GM23338 (cell line): ENCODE data around the gene KIFBP. TPM values are rescaled to one million over a fixed set of nuclear protein-coding genes. Genes with fewer than 3 reads are reported as not detected.

ENCODE experiments used
- ATAC-seq: fragments of 200-7000 bp; cut with Tn5 transposase; 3 replicates; pipeline ENCODE4 v1.9.1; 2020
- DNase-seq: peaks from one replicate; pipeline ENCODE4 v3.0.0-alpha.2; 2015; ENCODE audit warnings: low spot score
- H2AFZ ChIP-seq: fragments of 200-600 bp; sonication (generic); 2 replicates; pipeline ENCODE4 v1.8.0; 2016; ENCODE audit warnings: antibody characterized with exemption, mild to moderate bottlenecking, moderate library complexity
- H3F3A ChIP-seq: fragments of 200-600 bp; sonication (generic); replicated peaks from 2 replicates; pipeline ENCODE4 v1.8.0; 2017; ENCODE audit warnings: antibody characterized with exemption, mixed run types, low read depth
- H3K27ac ChIP-seq: fragments of 200-600 bp; sonication (generic); 2 replicates; pipeline ENCODE4 v1.6.1; 2016; ENCODE audit warnings: low read depth
- H3K27me3 ChIP-seq: fragments of 200-600 bp; sonication (generic); 2 replicates; pipeline ENCODE4 v1.8.0; 2016; ENCODE audit warnings: mild to moderate bottlenecking, mixed run types, moderate library complexity; ENCODE audit not compliant: insufficient read depth
- H3K36me3 ChIP-seq: fragments of 200-600 bp; sonication (generic); 2 replicates; pipeline ENCODE4 v1.8.0; 2016; ENCODE audit warnings: mild to moderate bottlenecking; ENCODE audit not compliant: insufficient read depth
- H3K4me1 ChIP-seq: fragments of 200-600 bp; sonication (generic); 2 replicates; pipeline ENCODE4 v1.8.0; 2016; ENCODE audit warnings: mild to moderate bottlenecking, moderate library complexity; ENCODE audit not compliant: insufficient read depth
- H3K4me2 ChIP-seq: fragments of 200-600 bp; sonication (generic); 2 replicates; pipeline ENCODE4 v1.7.1; 2017; ENCODE audit warnings: mixed run types
- H3K4me3 ChIP-seq: fragments of 200-600 bp; sonication (generic); 2 replicates; pipeline ENCODE4 v1.6.1; 2016; ENCODE audit warnings: mixed run types
- H3K79me2 ChIP-seq: fragments of 200-600 bp; sonication (generic); replicated peaks from 2 replicates; pipeline ENCODE4 v1.8.0; 2017; ENCODE audit warnings: mild to moderate bottlenecking; ENCODE audit not compliant: insufficient read depth
- H3K9me2 ChIP-seq: fragments of 200-600 bp; sonication (generic); 2 replicates; pipeline ENCODE4 v1.8.0; 2017; ENCODE audit not compliant: insufficient read depth
- H4K20me1 ChIP-seq: fragments of 200-600 bp; sonication (generic); replicated peaks from 2 replicates; pipeline ENCODE4 v1.8.0; 2017; ENCODE audit warnings: mild to moderate bottlenecking; ENCODE audit not compliant: insufficient read depth
- H3K27ac Mint-ChIP-seq: 2 replicates; pipeline ENCODE4 v1.8.0; 2020; ENCODE audit warnings: inconsistent platforms, mild to moderate bottlenecking, moderate library complexity, mixed read lengths
- H3K27me3 Mint-ChIP-seq: 3 replicates; pipeline ENCODE4 v1.8.0; 2022; ENCODE audit warnings: low read depth, mild to moderate bottlenecking, moderate library complexity, mixed read lengths, inconsistent platforms; ENCODE audit not compliant: insufficient read depth, poor library complexity
- H3K36me3 Mint-ChIP-seq: 3 replicates; pipeline ENCODE4 v1.8.0; 2021; ENCODE audit warnings: low read depth, mild to moderate bottlenecking, inconsistent platforms, moderate library complexity, mixed read lengths
- H3K4me1 Mint-ChIP-seq: 3 replicates; pipeline ENCODE4 v1.8.0; 2020; ENCODE audit warnings: mild to moderate bottlenecking, inconsistent platforms, mixed read lengths
- H3K4me3 Mint-ChIP-seq: 3 replicates; pipeline ENCODE4 v1.8.0; 2021; ENCODE audit warnings: moderate library complexity, mild to moderate bottlenecking, inconsistent platforms, mixed read lengths
- H3K9me3 Mint-ChIP-seq: 3 replicates; pipeline ENCODE4 v1.8.0; 2020; ENCODE audit warnings: moderate library complexity, mild to moderate bottlenecking, inconsistent platforms, mixed read lengths
- CREB1 ChIP-seq: fragments of 250-450 bp; sonication (Bioruptor Pico); IDR thresholded peaks from 2 replicates; pipeline ENCODE4 v1.5.0; 2020; ENCODE audit warnings: low read depth, mild to moderate bottlenecking, moderate library complexity
- EZH2phosphoT487 ChIP-seq: fragments of 200-600 bp; sonication (generic); IDR thresholded peaks from one replicate; pipeline ENCODE4 v1.8.1; 2018; ENCODE audit warnings: antibody characterized with exemption; ENCODE audit not compliant: unreplicated experiment
- JUNB ChIP-seq: IDR thresholded peaks from one replicate; pipeline ENCODE4 v1.6.1; 2016; ENCODE audit warnings: antibody characterized with exemption; ENCODE audit not compliant: unreplicated experiment
- NANOG ChIP-seq: IDR thresholded peaks from 2 replicates; pipeline ENCODE4 v1.6.1; 2016; ENCODE audit warnings: antibody characterized with exemption, borderline replicate concordance
- POLR2AphosphoS5 ChIP-seq: IDR thresholded peaks from 2 replicates; pipeline ENCODE4 v1.6.1; 2016; ENCODE audit warnings: antibody characterized with exemption, low read depth
- STAT1 ChIP-seq: IDR thresholded peaks from one replicate; pipeline ENCODE4 v1.6.1; 2016; ENCODE audit warnings: antibody characterized with exemption; ENCODE audit not compliant: unreplicated experiment
- ZNF331 ChIP-seq: fragments of 250-450 bp; sonication (Bioruptor Pico); IDR thresholded peaks from 2 replicates; pipeline ENCODE4 v1.5.0; 2020; ENCODE audit warnings: low read depth, mild to moderate bottlenecking, moderate library complexity
- polyA plus RNA-seq: library from polyadenylated mRNA; unstranded; fragments of >200 nt; fragmentation: Nextera tagmentation; extraction: Ambion mirVana; gene quantifications from 2 replicates; pipeline ENCODE4 v1.2.1, GENCODE V29; 2016
- total RNA-seq: library from RNA; depleted of rRNA; stranded (reverse); fragments of >200 nt; shearing (Covaris generic); gene quantifications from 2 replicates; pipeline ENCODE4 v1.2.3, GENCODE V29; 2014
- TF ChIP-seq, protein P1 (sequence below), 2 experiments: fragments of 200-600 bp in 1 of 2; sonication (generic) in 1 of 2; conservative IDR thresholded peaks; 2 replicates each; pipeline versions ENCODE4 v1.5.1 to v1.6.1; 2016 to 2017; ENCODE audit warnings: antibody characterized with exemption in 2 of 2, low read depth in 2 of 2, mild to moderate bottlenecking in 2 of 2, moderate library complexity in 1 of 2
- TF ChIP-seq, protein P2 (sequence below): fragments of 250-450 bp; sonication (Bioruptor Pico); IDR thresholded peaks from 2 replicates; pipeline ENCODE4 v1.5.0; 2020; ENCODE audit warnings: mild to moderate bottlenecking, moderate library complexity
- TF ChIP-seq, protein P3 (sequence below): IDR thresholded peaks from 2 replicates; pipeline ENCODE4 v1.6.1; 2016; ENCODE audit warnings: antibody characterized with exemption

Gene KIFBP
- total and polyA plus RNA-seq, 2 experiments from 2014 or later = 24.5 to 39.8 TPM

DNA sequence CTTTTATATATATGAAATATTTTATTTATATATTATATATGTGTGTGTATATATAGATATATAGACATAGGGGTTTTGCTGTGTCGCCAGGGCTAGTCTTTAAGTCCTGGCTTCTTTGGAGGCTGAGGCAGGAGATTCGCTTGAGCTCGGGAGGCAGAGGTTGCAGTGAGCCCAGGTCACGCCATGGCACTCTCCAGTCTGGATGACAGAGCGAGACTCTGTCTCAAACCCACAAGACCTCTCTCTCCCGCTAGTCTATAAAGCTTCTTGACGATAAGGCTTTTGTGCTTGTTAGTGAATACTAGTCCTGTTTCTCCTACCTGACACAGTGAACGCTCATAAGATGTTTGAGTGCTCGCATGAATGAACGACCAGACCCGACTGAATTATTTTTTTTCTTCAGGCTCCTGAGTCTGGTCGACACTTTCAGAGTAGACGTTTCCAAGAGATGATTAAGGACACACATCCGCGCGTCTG, 33.2 kb upstream of the KIFBP start:
- Mint-ChIP-seq H3K9me3 (peaks cover 3% of the 10 kb centered on the region; the same call in 2 of the 3 replicates), H3K4me3 (peak overlapping the region; percentile 98), H3K4me1 (peaks cover 9% of the 10 kb centered on the region; the same call in 2 of the 3 replicates), H3K36me3 (peaks cover 36% of the 10 kb centered on the region), H3K27me3 (peaks cover 10% of the 10 kb centered on the region), H3K27ac (peak overlapping the region; percentile 99)
- H3K79me2 ChIP-seq = peaks cover 56% of the 10 kb centered on the region
- H4K20me1 ChIP-seq = peaks cover 16% of the 10 kb centered on the region
- H3K27ac ChIP-seq = peak overlapping the region; percentile 81
- H3K9me2 ChIP-seq = no peaks in the 10 kb centered on the region
- DNase-seq (peak; percentile 47), ATAC-seq (peak; percentile 31)
- peak overlapping the region; percentile 15 for H2AFZ ChIP-seq
- peaks cover 3% of the 10 kb centered on the region; the same call in 1 of the 2 replicates for H3F3A ChIP-seq
- TF ChIP-seq EZH2phosphoT487 = no peak
- TF ChIP-seq, protein P1, sequence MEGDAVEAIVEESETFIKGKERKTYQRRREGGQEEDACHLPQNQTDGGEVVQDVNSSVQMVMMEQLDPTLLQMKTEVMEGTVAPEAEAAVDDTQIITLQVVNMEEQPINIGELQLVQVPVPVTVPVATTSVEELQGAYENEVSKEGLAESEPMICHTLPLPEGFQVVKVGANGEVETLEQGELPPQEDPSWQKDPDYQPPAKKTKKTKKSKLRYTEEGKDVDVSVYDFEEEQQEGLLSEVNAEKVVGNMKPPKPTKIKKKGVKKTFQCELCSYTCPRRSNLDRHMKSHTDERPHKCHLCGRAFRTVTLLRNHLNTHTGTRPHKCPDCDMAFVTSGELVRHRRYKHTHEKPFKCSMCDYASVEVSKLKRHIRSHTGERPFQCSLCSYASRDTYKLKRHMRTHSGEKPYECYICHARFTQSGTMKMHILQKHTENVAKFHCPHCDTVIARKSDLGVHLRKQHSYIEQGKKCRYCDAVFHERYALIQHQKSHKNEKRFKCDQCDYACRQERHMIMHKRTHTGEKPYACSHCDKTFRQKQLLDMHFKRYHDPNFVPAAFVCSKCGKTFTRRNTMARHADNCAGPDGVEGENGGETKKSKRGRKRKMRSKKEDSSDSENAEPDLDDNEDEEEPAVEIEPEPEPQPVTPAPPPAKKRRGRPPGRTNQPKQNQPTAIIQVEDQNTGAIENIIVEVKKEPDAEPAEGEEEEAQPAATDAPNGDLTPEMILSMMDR (conservative IDR thresholded peaks at IDR 0.05; ENCODE audit: low read depth in 2 of 2) = no peak
- no peak for TF ChIP-seq CREB1 (CRISPR knock-in tag)
- peak overlapping the region; percentile 72 for H3K4me3 ChIP-seq
- H3K4me2 ChIP-seq = peak overlapping the region; percentile 82
- peaks cover 15% of the 10 kb centered on the region; the same call in 1 of the 2 replicates for H3K36me3 ChIP-seq
- H3K4me1 ChIP-seq = no peaks in the 10 kb centered on the region
- H3K27me3 ChIP-seq = no peaks in the 10 kb centered on the region

DNA sequence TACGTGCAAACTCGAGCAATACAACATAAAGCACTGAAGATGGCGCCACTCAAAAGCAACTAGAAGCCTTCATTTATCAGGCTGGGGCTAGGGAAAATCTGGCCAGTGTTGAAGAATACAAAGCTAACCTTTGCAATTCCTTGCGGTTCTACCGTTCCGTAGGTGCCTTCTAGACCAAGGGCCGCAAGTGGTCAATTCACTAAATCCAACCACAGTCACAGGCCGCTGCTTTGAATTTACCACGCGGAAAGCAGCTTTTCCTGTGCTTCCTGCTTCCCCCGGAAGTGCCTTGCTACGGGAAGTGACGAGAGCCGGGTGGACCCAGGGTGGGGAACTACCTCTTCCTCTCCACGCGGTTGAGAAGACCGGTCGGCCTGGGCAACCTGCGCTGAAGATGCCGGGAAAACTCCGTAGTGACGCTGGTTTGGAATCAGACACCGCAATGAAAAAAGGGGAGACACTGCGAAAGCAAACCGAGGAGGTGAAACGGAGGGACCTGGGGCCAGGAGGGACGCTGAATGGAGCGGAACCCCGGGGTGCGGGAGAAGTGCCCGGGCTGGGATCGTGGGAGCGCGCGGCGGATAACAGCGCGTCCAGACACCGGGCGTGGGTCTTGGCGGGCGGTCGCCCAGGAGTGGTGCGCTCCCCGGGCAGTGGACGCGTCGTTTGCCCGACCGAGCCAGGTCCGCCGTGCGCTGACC, 32.6 kb upstream of the KIFBP start, which contains the start of gene DDX21:
DDX21 (plus strand) TSS at position 339 of the 701 bp plus-strand sequence; CDS start at position 395, 56 bp downstream.
- Histone ChIP-seq H3K27me3 (no peaks in the 10 kb centered on the region), H2AFZ (peak within 1 kb of the TSS; percentile 56), H3K4me2 (peak within 1 kb of the TSS; percentile 82), H3K9me2 (no peaks in the 10 kb centered on the region), H3K36me3 (peaks cover 20% of the 10 kb centered on the region; the same call in 1 of the 2 replicates), H3K79me2 (peaks cover 62% of the 10 kb centered on the region), H4K20me1 (peaks cover 22% of the 10 kb centered on the region), H3F3A (peaks cover 3% of the 10 kb centered on the region; the same call in 1 of the 2 replicates), H3K4me3 (peak within 1 kb of the TSS; percentile 72), H3K4me1 (no peaks in the 10 kb centered on the region), H3K27ac (peak within 1 kb of the TSS; percentile 81)
- H3K27me3 Mint-ChIP-seq = peaks cover 10% of the 10 kb centered on the region
- peaks cover 3% of the 10 kb centered on the region; the same call in 2 of the 3 replicates for H3K9me3 Mint-ChIP-seq
- ATAC-seq (peak; percentile 93), DNase-seq (peak; percentile 88)
- H3K4me1 Mint-ChIP-seq = peaks cover 9% of the 10 kb centered on the region; the same call in 2 of the 3 replicates
- H3K27ac Mint-ChIP-seq = peak within 1 kb of the TSS; percentile 99
- peak within 1 kb of the TSS; percentile 98 for H3K4me3 Mint-ChIP-seq
- H3K36me3 Mint-ChIP-seq = peaks cover 42% of the 10 kb centered on the region
- TF ChIP-seq, protein P2, sequence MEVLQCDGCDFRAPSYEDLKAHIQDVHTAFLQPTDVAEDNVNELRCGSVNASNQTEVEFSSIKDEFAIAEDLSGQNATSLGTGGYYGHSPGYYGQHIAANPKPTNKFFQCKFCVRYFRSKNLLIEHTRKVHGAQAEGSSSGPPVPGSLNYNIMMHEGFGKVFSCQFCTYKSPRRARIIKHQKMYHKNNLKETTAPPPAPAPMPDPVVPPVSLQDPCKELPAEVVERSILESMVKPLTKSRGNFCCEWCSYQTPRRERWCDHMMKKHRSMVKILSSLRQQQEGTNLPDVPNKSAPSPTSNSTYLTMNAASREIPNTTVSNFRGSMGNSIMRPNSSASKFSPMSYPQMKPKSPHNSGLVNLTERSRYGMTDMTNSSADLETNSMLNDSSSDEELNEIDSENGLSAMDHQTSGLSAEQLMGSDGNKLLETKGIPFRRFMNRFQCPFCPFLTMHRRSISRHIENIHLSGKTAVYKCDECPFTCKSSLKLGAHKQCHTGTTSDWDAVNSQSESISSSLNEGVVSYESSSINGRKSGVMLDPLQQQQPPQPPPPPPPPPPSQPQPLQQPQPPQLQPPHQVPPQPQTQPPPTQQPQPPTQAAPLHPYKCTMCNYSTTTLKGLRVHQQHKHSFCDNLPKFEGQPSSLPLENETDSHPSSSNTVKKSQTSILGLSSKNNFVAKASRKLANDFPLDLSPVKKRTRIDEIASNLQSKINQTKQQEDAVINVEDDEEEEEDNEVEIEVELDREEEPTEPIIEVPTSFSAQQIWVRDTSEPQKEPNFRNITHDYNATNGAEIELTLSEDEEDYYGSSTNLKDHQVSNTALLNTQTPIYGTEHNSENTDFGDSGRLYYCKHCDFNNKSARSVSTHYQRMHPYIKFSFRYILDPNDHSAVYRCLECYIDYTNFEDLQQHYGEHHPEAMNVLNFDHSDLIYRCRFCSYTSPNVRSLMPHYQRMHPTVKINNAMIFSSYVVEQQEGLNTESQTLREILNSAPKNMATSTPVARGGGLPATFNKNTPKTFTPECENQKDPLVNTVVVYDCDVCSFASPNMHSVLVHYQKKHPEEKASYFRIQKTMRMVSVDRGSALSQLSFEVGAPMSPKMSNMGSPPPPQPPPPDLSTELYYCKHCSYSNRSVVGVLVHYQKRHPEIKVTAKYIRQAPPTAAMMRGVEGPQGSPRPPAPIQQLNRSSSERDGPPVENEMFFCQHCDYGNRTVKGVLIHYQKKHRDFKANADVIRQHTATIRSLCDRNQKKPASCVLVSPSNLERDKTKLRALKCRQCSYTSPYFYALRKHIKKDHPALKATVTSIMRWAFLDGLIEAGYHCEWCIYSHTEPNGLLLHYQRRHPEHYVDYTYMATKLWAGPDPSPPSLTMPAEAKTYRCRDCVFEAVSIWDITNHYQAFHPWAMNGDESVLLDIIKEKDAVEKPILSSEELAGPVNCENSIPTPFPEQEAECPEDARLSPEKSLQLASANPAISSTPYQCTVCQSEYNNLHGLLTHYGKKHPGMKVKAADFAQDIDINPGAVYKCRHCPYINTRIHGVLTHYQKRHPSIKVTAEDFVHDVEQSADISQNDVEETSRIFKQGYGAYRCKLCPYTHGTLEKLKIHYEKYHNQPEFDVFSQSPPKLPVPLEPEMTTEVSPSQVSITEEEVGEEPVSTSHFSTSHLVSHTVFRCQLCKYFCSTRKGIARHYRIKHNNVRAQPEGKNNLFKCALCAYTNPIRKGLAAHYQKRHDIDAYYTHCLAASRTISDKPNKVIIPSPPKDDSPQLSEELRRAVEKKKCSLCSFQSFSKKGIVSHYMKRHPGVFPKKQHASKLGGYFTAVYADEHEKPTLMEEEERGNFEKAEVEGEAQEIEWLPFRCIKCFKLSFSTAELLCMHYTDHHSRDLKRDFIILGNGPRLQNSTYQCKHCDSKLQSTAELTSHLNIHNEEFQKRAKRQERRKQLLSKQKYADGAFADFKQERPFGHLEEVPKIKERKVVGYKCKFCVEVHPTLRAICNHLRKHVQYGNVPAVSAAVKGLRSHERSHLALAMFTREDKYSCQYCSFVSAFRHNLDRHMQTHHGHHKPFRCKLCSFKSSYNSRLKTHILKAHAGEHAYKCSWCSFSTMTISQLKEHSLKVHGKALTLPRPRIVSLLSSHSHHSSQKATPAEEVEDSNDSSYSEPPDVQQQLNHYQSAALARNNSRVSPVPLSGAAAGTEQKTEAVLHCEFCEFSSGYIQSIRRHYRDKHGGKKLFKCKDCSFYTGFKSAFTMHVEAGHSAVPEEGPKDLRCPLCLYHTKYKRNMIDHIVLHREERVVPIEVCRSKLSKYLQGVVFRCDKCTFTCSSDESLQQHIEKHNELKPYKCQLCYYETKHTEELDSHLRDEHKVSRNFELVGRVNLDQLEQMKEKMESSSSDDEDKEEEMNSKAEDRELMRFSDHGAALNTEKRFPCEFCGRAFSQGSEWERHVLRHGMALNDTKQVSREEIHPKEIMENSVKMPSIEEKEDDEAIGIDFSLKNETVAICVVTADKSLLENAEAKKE (CRISPR knock-in tag) = no peak
- peak; percentile 86 for TF ChIP-seq POLR2AphosphoS5
- TF ChIP-seq NANOG = no peak
- TF ChIP-seq EZH2phosphoT487 = no peak
- no peak for TF ChIP-seq JUNB
- TF ChIP-seq STAT1 = no peak
- TF ChIP-seq CREB1 (CRISPR knock-in tag) = peak; percentile 87
- no peak for TF ChIP-seq ZNF331
- TF ChIP-seq, protein P3, sequence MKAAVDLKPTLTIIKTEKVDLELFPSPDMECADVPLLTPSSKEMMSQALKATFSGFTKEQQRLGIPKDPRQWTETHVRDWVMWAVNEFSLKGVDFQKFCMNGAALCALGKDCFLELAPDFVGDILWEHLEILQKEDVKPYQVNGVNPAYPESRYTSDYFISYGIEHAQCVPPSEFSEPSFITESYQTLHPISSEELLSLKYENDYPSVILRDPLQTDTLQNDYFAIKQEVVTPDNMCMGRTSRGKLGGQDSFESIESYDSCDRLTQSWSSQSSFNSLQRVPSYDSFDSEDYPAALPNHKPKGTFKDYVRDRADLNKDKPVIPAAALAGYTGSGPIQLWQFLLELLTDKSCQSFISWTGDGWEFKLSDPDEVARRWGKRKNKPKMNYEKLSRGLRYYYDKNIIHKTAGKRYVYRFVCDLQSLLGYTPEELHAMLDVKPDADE = peak; percentile 68
